NCI-H774 (cell line): ENCODE measurements around the gene USP48.
"Not testable (repeated sequence)": the region's sequence is repeated elsewhere in the genome, so short reads cannot be mapped to it uniquely, and the experiment has no call there.

ENCODE experiments used
- DNase-seq: peaks from one replicate; lab custom pipeline; 2025; lab: John Stamatoyannopoulos, UW

Gene USP48

DNA sequence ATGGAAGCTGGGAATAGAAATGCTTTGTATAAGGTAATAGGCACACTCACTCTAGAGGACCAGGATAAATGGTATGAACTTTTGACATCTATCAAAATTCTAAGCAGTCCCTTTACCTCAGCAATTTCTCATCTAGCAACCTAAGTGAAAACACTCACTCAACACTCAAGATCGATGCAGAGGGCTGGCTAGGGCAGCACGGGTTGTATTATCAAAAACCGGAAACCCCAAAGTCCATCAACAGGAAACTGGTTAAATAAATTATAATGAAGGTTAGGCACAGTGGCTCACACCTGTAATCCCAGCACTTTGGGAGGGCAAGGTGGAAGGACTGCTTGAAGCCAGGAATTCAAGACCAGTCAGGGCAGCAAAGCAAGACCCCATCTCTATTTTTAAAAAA, 9.4 kb downstream of the USP48 start:
- DNase-seq = no peak

DNA sequence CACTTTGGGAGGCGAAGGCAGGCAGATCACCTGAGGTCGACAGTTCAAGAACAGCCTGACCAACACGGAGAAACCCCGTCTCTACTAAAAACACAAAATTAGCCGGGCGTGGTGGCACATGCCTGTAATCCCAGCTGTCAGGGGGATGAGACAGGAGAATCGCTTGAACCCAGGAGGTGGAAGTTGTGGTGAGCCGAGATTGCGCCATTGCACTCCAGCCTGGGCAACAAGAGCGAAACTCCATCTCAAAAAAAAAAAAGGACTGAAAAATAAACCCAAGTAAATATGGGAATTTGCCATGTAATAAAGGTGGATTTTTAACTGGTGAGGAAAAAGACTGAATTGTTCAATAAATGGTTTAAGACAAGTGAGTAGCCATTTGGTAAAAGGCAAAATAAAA, 11.3 kb downstream of the USP48 start:
- DNase-seq = not testable (repeated sequence)

DNA sequence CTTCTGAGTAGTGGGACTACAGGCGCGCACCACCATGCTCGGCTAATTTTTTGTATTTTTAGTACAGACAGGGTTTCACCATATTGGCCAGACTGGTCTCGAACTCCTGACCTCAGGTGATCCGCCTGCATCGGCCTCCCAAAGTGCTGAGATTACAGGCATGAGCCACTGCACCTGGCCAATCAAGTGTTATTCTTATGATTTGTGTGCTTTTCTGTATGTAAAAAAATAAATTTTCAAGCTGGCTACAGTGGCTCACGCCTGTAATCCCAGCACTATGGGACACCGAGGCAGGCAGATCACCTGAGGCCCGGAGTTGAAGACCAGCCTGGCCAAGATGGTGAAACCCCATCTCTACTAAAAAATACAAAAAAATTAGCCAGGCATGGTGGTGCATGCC, 12.3 kb downstream of the USP48 start:
- not testable (repeated sequence) for DNase-seq

DNA sequence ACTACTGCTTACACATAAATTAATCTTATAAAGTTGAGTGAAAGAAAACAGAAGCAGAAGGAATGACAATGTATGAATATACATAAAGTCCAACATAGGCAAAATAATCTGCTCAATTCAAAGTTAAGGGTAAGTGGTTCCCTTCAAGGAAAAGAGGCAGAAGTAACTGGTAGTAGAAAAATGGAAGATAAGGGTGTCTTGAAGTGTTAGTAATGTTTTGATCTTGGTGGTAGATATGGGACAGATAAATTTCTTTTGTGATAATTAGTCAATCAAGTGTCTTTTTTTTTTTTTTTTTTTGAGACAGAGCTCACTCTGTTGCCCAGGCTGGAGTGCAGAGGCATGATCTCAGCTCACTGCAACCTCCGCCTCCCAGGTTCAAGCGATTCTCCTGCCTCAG, 12.7 kb downstream of the USP48 start:
- DNase-seq = no peak

- not testable (repeated sequence) for DNase-seq
Measured at GRCh38 chr1:21767106-21767505, 15.8 kb downstream of the USP48 start.

DNA sequence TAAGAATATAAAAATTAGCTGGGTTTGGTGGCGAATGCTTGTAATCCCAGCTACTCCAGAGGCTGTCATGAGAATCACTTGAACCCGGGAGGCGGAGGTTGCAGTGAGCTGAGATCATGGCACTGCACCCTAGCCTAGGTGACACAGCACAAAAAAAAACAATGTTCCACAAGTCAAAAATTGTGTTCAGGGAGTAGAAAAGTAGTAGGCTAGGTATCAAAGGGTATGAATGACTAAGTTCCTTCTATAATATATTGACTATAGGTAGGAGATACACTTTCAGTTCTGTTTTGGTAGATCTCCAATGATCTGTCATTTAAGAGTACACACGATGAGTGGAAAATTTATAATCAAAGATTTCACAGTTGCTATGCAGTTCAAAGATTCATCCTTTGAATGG, 16.7 kb downstream of the USP48 start:
- DNase-seq = no peak

GRCh38 chr1:21764615-21765423, 18.1 kb downstream of the USP48 start:
- no peak for DNase-seq

DNA sequence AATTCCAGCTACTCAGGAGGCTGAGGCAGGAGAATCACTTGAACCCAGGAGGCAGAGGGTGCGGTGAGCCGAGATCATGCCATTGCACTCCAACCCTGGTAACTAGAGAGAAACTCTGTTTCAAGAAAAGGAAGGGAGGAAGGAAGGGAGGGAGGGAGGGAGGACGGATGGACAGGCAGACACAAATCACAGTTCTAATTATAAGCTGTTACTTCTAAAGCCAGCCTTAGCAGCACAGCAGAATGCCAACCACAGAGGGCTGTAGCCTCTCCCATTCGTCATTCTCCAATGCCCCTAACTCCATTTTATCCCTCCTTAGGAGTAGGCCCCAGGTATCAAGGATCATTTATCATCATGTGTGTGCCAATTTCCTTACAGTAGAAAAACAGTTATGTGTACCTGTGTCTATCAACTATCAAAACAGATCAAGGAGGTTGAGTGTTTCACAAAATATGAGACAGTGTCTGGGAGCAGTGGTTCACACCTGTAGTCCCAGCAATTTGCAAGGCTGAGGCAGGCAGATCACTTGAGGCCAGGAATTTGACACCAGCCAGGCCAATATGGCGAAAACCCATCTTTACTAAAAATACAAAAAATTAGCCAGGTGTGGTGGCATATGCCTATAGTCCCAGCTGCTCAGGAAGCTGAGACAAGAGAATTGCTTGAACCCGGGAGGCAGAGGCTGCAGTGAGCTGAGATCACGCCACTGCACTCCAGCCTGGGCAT, 19.1 kb downstream of the USP48 start:
- no peak for DNase-seq

DNA sequence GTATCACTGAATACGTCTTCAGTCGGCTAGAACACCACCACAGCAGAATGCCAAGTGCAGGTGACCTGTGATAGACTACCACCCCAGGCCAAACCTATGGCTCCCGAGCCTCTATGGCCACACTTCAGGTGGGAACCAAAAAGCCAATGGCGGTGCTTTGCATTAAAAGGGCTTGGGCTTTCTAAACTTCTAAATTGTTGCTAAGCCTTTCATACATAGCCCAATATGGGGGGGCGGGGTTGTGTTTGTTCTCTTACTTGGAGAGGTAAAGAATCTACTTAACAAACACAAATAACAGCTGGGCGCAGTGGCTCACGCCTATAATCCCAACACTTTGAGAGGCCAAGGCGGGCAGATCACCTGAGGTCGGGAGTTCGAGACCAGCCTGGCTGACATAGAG, 19.7 kb downstream of the USP48 start:
- DNase-seq = no peak

GRCh38 chr1:21762022-21762404, 20.9 kb downstream of the USP48 start:
- DNase-seq = no peak

GRCh38 chr1:21761052-21761451, 21.9 kb downstream of the USP48 start:
- no peak for DNase-seq

DNA sequence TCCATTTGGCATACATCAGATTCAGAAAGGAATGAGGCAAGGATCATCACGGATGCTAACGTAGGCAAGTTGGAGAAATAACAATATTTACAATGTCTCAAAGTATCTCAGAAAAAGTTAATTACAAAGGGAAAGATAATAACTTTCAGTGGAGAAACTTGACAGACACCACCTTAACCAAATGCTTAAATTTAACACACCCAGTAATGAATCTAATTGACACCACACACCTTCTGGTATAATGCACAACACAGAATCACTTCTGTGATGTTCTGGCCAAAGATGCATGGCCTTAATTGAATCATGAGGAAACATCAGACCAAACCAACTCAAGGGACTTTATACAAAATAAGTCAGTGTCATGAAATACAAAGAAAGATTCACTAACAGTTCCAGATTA, 23.1 kb downstream of the USP48 start:
- no peak for DNase-seq

- DNase-seq = no peak
Measured at GRCh38 chr1:21759182-21759581, 23.8 kb downstream of the USP48 start.

- DNase-seq = no peak
Measured at GRCh38 chr1:21758614-21759013, 24.3 kb downstream of the USP48 start.

DNA sequence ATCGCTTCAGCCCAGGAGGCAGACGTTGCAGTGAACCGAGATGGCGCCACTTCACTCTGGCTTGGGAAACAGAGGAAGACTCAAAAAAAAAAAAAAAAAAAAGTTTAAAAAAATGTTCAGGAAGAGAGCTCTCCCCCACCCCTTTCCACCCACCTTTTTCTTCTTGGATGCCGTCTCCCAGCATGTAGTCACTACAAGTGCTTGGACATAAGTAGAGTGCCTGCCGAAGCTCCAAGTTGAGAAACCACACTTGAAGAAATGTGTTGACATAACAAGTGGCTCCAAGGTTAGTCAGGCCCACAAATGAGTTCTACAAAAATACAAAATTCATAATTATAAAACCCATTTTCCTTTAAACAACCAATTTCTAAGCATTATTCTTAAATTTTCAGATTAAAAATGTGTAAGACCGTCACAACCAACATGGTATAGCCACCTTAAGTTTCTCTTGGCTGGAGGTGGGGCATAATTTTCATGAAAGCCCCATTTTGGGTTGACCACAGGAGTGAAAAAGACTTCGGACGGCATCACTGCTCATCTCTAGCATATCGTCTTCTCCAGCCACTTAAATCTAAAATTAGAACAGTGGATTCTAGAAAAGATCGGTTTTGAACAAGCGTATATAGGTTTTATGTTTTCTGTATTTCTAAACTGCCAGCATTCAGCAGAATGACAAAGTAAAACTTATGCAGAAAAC, 26.4 kb downstream of the USP48 start:
- DNase-seq = no peak

GRCh38 chr1:21755067-21755466, 27.9 kb downstream of the USP48 start:
- DNase-seq = no peak

- DNase-seq = no peak
Measured at GRCh38 chr1:21754583-21754982, 28.4 kb downstream of the USP48 start.

DNA sequence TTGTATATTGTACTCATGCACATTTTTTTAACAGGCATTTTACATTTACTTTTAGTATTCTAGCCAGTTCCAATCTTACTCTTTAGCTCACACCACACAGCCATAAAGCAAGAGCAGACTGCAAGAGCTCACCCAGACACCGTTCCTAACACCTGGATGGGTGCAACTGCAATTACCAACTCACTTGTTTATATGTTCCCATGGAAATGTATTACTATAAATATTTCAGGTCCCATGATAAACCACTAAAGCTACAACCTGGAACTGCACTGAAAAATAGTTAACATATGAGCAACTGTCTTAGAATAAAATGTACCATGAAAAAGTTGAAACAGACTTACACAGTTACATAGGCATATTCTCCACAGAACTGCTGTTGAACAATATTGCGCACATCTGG, 30.8 kb downstream of the USP48 start:
- DNase-seq = no peak

- DNase-seq = no peak
Measured at GRCh38 chr1:21751281-21751680, 31.7 kb downstream of the USP48 start.

- no peak for DNase-seq
Measured at GRCh38 chr1:21750841-21751240, 32.1 kb downstream of the USP48 start.

- DNase-seq = no peak
Measured at GRCh38 chr1:21749859-21750468, 33.0 kb downstream of the USP48 start.

- no peak for DNase-seq
Measured at GRCh38 chr1:21749109-21749508, 33.8 kb downstream of the USP48 start.

DNA sequence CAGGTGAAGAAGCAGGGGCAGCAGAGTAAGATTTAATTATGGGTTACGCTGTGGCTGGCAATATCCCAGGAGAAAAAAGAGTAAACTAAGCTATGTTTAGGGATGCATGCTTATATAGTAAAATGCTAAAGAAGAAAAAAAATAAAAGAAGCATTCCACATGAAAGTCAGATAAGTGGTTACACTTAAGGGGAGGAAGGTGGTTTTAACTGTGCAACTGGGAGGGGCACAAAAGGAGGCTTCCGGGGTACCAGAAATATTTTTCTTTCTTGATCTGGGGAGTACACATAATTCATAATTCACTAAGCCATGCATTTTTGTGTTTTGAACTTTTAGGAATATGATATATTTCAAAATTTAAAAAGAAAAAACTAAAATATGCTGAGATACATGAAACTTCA, 39.5 kb downstream of the USP48 start:
- DNase-seq = no peak
